HG03196 (cell line): ENCODE measurements around the gene ETFBKMT.

Experiments used
- ATAC-seq: cut with Tn5 transposase; IDR thresholded peaks from one replicate; pipeline ENCODE4 v1.9.1; 2021; ENCODE audit not compliant: unreplicated experiment

The ETFBKMT gene, protein sequence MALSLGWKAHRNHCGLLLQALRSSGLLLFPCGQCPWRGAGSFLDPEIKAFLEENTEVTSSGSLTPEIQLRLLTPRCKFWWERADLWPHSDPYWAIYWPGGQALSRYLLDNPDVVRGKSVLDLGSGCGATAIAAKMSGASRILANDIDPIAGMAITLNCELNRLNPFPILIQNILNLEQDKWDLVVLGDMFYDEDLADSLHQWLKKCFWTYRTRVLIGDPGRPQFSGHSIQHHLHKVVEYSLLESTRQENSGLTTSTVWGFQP

GRCh38 chr12:31659087-31659942 is at the start of gene ETFBKMT:
ETFBKMT (plus strand) TSS chr12:31659688; CDS start chr12:31661954, 2,266 bp downstream.
- ATAC-seq, result peak; percentile 99

- no peak for ATAC-seq
Observed at GRCh38 chr12:31612819-31613218, 46.7 kb upstream of the ETFBKMT start.

- no peak for ATAC-seq
Observed at GRCh38 chr12:31618228-31619025, 41.1 kb upstream of the ETFBKMT start.

GRCh38 chr12:31620311-31620710 is 39.2 kb upstream of the ETFBKMT start:
- no peak for ATAC-seq

- ATAC-seq, result no peak
Observed at GRCh38 chr12:31622038-31622437, 37.5 kb upstream of the ETFBKMT start.

DNA sequence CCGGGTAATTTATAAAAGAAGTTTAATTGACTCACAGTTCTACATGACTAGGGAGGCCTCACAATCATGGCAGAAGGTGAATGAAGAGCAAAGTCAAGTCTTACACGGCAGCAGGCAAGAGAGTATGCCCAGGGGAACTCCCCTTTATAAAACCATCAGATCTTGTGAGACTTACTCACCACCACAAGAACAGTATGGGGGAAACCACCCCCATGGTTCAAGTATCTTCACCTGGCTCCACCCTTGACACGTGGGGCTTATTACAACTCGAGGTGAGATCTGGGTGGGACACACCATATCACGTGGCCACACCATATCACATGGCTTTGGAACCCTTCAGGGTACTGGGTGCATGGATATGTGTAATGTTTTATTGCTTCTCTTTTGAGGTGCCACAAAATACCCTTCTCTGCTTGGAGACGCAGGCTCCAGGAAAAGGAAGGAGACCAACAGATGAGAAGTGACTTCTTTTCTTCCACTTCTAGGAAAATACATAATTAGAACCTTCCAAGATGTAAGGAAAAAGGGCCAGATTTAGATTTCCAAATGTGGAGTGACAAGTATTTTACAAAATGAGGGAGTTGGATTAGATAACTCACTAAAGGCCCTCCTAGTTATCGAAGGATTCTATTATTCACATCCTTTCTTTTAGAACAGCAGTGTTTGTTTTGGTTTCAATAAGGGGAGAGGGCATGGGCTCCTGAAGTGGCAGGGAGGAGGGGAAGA is 33.1 kb upstream of the ETFBKMT start:
- no peak for ATAC-seq

DNA sequence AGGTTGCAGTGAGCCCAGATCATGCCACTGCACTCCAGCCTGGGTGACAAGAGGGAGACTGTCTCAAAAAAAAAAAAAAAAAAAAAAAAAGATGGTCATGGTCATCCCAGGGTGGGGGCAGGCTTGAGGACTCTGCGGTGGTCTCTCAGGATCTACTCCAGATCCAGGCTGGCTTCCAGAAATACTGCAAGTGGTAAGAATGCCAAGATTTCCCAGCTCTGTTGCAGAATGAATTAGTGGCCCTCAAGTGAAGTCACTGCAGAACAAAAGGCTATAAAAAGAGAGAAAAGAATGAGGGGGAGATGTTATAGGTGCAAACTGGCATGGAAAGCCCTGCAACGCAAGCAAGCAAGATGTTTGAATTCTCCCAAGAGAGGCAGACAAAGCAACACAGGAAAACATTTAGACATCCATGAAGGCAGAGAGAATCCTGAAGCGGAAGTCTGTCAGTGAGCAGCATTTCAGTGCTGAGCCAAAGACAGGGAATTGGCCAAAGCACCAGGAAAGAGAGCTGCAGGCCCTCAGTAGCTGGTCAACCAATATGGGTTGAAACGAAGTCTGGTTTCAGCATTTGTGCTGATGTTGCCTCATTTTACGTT is 31.9 kb upstream of the ETFBKMT start:
- ATAC-seq, result no peak

DNA sequence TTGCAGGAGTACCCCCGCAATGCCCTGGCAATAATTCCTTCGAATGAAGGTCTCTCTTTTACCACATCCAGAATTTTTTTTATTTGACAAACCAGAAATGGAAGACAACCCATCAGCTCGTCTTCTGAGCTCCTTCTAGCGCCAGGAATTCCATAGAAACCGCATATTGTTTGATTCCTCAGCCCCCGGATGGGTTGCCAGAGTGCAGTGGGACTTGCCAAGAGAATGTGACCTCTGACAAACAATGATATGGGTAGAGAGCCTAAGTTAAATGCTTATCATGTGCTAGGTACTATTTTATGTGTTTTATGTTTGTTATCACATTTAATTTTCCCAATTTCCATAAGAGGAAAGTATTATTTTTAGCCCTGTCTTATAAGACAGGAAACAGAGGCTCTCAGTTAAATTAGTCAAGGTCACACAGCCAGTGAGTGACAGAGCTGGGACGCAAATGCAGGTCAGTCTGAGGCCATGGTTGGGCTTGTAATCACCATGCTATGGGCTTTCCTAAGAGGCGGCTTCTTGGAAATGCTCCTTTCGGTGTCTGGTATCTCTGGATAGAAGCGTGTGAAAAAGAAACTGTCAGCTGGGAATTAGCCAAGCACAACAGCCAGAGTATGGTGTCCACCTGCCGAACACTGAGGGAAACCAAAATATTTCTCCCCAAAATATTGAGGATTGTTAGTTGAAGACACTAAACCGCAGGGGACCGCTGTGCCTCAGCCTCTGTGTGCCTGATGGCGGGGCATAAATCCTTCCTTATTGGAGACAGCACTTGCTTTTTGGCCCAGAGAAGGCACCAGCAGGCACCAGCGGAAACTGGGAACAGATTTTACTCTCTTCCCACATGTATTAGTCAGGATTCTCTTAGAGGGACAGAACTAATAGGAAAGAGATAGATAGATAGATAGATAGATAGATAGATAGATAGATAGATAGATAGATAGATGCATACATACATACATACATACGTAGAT is 29.4 kb upstream of the ETFBKMT start:
- no peak for ATAC-seq

- ATAC-seq, result no peak
Observed at GRCh38 chr12:31631023-31631724, 28.3 kb upstream of the ETFBKMT start.

- no peak for ATAC-seq
Observed at GRCh38 chr12:31631809-31632208, 27.7 kb upstream of the ETFBKMT start.

DNA sequence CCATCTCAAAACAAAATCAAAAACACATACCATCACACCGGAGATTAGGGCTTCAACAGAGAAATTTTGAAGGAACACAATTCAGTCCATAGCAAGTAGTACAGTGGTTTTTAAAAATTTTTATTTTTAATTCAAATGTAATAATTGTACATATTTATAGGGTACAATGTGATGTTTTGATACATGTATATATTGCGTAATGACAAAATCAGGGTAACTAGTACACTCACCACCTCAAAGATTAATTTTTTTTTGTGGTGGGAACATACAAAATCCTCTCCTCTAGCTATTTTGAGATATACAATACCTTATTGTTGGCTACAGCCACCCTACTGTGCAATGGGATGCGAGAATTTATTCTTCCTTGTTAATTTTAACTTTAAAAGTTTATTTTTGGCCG is 26.0 kb upstream of the ETFBKMT start:
- ATAC-seq, result no peak

GRCh38 chr12:31634620-31635019 is 24.9 kb upstream of the ETFBKMT start:
- no peak for ATAC-seq

DNA sequence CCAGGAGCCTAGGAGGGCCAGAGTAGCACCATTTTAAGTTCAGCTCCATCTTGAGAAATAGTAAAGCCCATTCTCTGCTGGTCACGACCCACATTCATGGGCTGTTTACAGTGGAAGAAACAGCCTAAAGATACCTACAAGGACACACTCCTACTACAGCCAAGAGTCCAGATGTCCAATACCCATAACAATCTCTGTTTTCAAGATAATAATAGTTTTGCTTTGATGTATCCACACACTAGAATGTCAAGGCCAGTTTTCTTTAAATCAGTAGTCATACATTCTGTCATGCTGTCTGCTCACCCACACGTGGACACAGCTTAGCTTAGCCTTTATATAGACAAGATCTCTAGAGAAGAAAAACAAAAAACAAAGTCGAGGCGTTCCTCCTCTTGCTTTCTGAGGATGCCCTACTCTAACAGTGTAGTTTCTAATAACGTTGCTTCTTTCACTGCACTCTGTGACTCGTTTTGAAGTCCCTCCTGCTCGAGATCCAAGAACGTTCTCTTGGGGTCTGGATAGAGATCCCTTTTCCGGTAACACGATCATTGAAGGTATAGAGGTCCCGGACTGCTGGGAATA is 17.9 kb upstream of the ETFBKMT start:
- no peak for ATAC-seq

GRCh38 chr12:31644536-31644935 is 15.0 kb upstream of the ETFBKMT start:
- no peak for ATAC-seq

- no peak for ATAC-seq
Observed at GRCh38 chr12:31645924-31646323, 13.6 kb upstream of the ETFBKMT start.

GRCh38 chr12:31647086-31647491 is 12.4 kb upstream of the ETFBKMT start:
- no peak for ATAC-seq

GRCh38 chr12:31650918-31651317 is 8.6 kb upstream of the ETFBKMT start:
- ATAC-seq, result no peak

GRCh38 chr12:31651893-31652521 is 7.5 kb upstream of the ETFBKMT start:
- no peak for ATAC-seq
